ENCODE data around the gene CARD9.

DNA sequence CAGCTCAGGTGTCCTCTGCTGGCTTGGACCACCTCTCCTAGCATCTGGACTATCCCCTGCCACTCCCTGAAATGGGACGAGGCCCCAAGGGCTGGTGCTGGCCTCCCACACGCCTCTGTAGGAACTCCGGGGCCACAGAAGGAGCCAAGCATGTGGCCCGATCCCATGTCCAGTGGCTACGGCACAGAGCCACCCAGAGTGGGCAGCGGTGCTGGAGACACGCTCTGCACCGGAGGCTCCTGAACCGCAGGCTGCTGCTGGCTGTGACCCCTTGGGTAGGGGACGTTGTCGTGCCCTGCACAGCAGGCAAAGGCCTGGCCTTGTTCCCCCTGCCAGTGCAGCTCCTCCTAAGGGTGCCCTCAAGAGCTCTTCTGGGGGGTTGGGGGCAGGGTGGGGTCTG, 6.4 kb upstream of the CARD9 start:
- no peak for TF ChIP-seq POLR2A (IDR thresholded peaks at IDR 0.05)
- TF ChIP-seq, protein P1, sequence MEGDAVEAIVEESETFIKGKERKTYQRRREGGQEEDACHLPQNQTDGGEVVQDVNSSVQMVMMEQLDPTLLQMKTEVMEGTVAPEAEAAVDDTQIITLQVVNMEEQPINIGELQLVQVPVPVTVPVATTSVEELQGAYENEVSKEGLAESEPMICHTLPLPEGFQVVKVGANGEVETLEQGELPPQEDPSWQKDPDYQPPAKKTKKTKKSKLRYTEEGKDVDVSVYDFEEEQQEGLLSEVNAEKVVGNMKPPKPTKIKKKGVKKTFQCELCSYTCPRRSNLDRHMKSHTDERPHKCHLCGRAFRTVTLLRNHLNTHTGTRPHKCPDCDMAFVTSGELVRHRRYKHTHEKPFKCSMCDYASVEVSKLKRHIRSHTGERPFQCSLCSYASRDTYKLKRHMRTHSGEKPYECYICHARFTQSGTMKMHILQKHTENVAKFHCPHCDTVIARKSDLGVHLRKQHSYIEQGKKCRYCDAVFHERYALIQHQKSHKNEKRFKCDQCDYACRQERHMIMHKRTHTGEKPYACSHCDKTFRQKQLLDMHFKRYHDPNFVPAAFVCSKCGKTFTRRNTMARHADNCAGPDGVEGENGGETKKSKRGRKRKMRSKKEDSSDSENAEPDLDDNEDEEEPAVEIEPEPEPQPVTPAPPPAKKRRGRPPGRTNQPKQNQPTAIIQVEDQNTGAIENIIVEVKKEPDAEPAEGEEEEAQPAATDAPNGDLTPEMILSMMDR (IDR thresholded peaks at IDR 0.05), result no peak
